ENCODE results near the gene MRC2.
"Not testable (repeated sequence)": the region's sequence is repeated elsewhere in the genome, so short reads cannot be mapped to it uniquely, and the experiment has no call there.

Gene MRC2

DNA sequence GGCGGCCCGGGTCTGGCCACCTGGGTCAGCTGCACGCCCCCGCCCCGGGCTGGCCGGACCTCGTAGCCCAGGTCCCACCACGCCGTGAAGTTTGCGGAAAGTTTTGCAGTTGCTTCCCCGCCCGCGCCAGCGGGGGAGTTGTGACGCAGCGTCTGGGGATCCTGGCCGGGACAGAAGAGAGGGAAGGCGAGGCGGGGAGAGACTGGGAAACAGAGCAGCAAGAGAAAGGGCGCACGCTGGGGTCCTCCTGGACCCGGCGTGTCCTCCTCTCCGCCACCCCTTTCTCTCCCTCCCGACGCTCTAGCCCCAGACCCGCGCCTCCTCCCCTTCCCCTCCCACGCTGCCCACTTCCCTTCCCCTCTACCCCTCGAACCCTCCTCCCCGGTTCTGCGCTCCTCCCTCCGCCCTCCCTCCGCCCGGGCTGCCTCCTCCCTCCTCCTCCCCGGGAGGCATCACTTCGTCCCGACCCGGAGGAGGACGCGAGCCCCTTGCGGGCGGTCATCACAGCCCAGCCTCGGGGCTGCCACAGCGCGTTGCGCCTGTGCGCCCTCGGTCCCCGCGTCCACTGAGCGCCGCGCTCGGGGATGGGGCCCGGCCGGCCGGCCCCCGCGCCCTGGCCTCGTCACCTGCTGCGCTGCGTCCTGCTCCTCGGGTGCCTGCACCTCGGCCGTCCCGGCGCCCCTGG is at the start of gene MRC2:
MRC2 (plus strand) TSS at position 452 of the 685 bp plus-strand sequence; CDS start at position 585, 133 bp downstream.
- DNase-seq, result peak; percentile 90

- DNase-seq, result no peak
These were observed 48.5 kb upstream of the MRC2 start for GRCh38 chr17:62578757-62579487.

- DNase-seq, result no peak
These were observed 46.5 kb upstream of the MRC2 start for GRCh38 chr17:62580947-62581346.

GRCh38 chr17:62581764-62582163 is 45.7 kb upstream of the MRC2 start:
- no peak for DNase-seq

GRCh38 chr17:62587554-62587953 is 39.9 kb upstream of the MRC2 start:
- DNase-seq, result no peak

- no peak for DNase-seq
These were observed 39.4 kb upstream of the MRC2 start for GRCh38 chr17:62588109-62588508.

- DNase-seq, result peak; percentile 62
These were observed 36.1 kb upstream of the MRC2 start for GRCh38 chr17:62591333-62591732.

DNA sequence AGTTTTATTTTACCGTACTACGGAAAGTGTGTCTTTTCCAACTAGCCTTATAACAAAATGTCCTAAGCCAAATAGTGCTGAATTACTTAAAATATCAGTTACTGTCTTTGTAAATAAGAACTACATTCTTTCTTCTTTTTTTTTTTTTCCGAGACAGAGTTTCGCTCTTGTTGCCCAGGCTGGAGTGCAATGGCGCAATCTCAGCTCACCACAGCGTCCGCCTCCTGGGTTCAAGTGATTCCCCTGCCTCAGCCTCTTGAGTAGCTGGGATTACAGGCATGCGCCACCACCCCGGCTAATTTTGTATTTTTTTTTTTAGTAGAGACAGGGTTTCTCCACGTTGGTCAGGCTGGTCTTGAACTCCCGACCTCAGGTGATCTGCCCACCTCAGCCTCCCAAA is 35.6 kb upstream of the MRC2 start:
- not testable (repeated sequence) for DNase-seq

GRCh38 chr17:62592341-62593099 is 35.0 kb upstream of the MRC2 start:
- DNase-seq, result no peak

GRCh38 chr17:62595484-62595883 is 32.0 kb upstream of the MRC2 start:
- no peak for DNase-seq

DNA sequence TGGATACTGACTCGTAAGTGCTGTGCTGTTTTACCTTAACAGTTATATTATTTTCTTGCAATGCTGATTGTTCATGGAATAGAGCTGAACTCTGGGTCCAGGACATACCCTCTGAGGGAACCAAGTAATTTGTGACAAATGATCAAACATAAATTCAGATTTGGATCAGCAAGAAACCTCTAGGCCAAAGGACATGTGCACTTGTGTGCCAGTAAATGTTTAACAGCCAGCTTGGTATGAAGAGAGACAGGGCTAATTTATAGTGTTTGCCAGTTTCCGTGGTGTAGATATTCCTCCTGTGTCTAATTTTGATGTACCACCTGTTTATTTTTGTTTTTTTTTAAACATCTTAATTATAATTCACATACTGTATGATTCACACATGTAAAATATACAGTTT is 30.8 kb upstream of the MRC2 start:
- no peak for DNase-seq

- no peak for DNase-seq
These were observed 30.3 kb upstream of the MRC2 start for GRCh38 chr17:62597150-62597549.

DNA sequence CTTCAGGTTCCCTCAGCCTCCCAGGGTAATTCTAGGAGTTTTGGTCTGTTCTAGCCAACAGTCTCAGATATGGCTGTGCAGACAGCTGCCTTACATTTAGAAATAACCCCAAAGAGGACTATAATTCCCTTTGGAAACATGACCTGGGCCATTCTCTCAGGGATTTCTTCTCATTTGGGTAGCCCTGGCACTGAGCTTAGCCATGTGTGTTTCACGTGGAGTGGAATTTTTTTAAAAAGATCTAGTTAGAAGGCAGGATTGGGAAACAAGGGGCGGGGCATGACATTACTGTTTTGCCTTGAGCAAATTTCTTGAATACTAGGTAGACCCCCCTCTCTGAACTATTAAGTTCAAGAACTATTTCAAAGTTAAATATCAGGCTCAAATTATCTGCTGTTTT is 29.6 kb upstream of the MRC2 start:
- DNase-seq, result no peak

GRCh38 chr17:62599964-62600657 is 27.4 kb upstream of the MRC2 start:
- no peak for DNase-seq

DNA sequence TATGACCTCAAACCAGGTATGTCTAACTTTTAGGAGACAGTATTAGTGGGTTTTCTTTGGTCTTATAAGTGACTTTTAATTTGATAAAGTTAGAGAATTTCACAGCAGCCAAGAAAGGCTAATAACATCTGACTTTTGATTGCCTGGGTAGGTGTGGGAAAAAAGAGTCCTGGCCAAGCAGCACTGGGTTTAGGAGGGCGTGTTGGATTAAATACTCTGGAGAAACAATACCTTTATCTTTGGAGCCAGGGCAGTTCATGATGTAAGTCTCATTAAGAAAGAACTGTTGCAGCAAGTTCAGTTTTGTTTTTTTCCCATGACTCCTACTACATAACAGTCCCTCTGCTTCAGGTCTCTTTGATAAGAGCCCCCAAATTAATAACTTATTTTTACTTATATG is 26.7 kb upstream of the MRC2 start:
- no peak for DNase-seq

DNA sequence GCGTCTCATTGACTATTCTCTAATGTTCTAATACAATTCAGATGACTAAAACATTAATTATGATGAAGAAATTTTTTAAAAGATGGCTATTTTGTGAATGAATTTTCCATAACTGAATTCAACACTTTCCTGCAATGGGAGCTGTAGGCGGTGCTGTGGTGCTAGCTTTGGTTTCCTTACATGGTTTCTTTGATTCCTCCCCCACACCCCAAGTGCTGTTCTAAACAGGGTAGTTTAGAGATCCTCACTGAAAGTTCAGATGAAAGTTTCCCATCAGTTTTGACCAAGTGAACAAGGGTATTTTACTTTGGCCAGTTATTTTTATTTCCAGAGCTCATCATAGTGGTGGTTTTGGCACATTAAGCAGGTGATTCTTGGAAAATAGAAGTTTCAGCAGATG is 26.0 kb upstream of the MRC2 start:
- no peak for DNase-seq

- not testable (repeated sequence) for DNase-seq
These were observed 23.7 kb upstream of the MRC2 start for GRCh38 chr17:62603783-62604182.

DNA sequence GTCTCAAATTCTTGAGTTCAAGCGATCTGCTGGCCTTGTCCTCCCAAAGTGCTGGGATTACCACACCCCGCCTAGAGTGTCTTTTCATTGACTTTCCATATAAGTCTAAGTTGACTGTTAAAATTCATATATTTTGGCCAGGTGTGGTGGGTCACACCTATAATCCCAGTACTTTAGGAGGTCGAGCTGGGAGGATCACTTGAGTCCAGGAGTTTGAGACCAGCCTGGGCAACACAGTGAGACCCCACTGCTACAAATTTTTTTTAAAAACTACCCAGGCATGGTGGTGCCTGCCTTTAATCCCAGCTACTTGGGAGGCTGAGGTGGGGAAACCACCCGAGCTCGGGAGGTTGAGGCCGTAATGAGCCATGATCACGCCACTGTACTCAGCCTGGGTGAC is 21.9 kb upstream of the MRC2 start:
- DNase-seq, result no peak

DNA sequence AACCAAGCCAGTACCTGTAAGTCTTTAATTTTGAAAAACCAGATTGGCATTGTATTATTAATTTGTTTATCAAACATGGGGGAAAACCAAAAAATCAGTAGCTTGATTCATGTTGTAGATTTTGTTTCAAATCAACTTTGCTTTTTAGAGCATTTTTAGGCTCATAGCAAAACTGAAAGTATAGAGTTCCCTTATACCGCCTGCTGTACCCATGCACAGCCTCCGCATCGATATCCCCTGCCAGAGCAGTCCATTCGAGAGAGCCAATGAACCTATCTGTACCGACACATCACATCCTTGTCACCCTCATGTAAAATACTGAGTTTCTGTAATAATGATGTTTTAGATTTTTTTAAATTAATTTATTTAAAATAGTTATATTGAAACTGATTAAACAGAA is 16.2 kb upstream of the MRC2 start:
- no peak for DNase-seq

DNA sequence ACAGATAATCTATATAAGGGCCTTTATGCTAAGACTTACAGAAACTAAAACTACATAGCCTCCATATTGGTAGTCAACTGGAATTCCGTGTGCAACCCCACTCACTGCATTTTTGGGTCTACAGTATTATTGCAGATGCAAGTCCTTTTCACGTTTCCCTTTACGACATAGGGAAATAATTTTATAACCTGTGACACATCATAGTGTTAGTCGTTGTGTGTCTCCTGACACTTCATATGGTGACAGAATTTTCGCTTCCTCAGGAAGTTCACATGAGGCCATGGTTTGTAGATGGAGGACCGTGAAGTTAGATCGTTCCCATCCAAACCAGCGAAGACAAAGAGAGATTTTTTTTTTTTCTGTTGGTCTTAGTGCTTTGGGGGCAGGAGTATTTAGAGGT is 15.7 kb upstream of the MRC2 start:
- DNase-seq, result no peak

DNA sequence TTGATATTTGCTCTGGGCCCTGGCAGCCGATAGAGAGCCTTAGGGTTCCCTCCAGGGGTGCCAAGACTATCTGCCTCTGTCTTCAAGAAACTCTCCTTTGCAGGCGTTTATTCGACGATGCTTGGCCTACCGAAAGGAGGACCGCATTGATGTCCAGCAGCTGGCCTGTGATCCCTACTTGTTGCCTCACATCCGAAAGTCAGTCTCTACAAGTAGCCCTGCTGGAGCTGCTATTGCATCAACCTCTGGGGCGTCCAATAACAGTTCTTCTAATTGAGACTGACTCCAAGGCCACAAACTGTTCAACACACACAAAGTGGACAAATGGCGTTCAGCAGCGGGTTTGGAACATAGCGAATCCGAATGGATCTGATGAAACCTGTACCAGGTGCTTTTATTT is 15.2 kb upstream of the MRC2 start:
- DNase-seq, result not testable (repeated sequence)

- DNase-seq, result not testable (repeated sequence)
These were observed 14.4 kb upstream of the MRC2 start for GRCh38 chr17:62613095-62613494.

DNA sequence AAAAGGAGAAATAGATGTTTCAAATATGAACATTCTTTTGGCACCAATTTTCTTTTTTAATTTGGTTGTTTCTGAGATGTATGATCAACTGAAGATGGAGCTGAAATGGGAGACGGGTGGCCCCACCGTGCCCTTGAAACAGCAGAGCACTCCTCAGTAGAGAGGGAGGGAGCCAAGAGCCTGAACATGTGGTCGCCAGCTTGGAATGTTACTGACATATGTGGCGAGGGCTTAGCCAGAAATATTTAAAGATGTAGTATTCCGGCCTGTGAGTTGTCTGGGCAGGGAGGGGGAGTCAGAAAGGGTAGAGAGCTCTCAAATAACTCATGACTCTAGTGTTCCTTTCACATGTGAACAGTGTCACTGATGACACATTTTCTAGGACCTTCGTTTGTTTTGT is 13.3 kb upstream of the MRC2 start:
- peak; percentile 80 for DNase-seq

Data from right forelimb (tissue), 1 donor.